GM08714 (cell line): Measurements from ENCODE around the gene TNRC6B.

Source experiments
- H3K4me3 ChIP-seq: fragments of 200-500 bp; sonication (Bioruptor generic); 2 replicates; pipeline ENCODE4 v1.5.1; 2014; ENCODE audit warnings: mild to moderate bottlenecking, low read length, inconsistent platforms
- ZNF274 ChIP-seq: IDR thresholded peaks from 2 replicates; pipeline ENCODE4 v1.6.1; 2012; ENCODE audit warnings: mild to moderate bottlenecking, low read depth, low read length

The TNRC6B gene

DNA sequence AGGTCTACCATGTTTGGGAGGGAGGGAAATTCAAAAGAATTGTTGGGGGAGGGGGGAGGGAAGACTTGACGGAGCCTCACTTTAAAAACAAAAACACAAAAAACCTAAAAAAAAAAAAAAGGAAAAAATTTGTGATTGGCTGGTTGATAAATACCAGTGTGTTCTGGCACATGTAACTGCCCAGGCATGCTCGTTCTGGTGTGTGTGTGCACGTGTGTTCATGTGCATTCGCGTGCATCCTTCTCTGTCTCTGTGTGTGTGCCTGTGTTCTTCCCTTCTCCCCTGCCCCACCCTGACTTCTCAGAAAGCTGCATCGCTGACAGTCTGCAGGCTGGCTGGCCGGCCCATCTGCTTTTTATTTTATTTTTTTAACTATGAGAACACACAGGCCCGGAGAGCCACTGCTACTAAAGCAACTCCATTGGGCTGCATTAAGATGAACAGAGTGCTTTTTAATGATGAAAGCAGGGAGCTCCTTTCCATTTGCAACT, 146.0 kb downstream of the TNRC6B start:
- no peak overlapping the region for H3K4me3 ChIP-seq
- TF ChIP-seq ZNF274, result no peak

DNA sequence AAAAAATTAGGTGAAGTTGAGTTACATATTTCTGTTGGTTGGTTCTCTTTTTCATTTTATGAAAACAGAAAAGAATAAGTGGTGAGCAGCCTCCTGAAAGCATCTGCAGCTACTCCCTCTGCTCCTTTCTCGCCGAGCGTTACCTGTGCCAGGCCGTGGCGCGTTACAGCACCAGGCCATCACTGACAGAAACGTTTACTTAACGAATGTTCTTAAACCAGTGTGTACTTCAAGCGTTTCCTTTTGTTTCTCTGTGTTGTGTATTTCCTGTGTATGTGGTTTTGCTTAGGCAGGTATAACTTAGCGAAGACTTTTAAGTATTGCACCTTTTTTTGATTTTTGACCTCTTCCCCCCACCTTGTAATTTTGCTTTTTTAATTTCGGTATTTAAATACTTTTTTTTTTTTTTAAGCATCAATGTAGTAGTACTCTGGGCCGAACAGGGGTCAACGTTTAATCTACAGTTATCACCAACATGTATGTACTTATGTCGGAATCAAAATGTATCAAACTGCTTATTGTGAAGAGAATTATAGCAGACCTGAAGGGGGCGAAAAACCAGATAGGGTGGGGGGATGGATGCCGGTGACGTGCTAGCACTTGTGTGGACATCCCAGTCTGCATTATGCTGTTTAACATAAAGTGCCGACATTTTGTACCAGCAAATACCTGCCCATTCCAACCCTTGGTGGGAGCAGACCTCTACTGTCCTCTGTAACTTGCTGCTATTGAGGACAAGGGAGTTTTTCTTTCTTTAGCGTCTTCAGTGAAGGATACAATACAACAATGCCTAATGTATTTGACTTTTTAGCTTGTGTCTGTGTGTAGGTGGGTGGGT, 147.0 kb downstream of the TNRC6B start:
- no peak for TF ChIP-seq ZNF274

DNA sequence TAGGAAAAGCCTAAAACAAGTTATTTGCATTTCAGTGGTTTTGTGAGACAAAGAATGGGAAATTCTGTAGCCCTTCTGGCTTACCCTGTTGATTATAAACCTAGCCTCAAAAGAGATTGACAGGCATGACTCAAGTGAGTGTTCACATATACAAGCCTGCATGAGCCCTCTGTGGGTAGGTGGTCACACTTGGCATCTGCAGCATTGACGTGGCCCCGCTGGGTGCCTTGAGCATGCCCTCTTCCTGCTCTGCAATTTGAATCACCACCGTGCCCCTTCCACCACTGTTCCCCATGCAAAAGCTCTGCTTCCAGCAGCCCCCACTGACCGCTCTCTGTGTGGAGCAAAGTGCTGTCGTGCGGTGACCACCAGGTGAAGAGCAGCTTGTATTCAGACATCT, 147.6 kb downstream of the TNRC6B start:
- no peak for TF ChIP-seq ZNF274
- H3K4me3 ChIP-seq, result no peak overlapping the region

More for the DNA sequence above, 147.0 kb downstream of the TNRC6B start:
- H3K4me3 ChIP-seq, result no peak overlapping the region

DNA sequence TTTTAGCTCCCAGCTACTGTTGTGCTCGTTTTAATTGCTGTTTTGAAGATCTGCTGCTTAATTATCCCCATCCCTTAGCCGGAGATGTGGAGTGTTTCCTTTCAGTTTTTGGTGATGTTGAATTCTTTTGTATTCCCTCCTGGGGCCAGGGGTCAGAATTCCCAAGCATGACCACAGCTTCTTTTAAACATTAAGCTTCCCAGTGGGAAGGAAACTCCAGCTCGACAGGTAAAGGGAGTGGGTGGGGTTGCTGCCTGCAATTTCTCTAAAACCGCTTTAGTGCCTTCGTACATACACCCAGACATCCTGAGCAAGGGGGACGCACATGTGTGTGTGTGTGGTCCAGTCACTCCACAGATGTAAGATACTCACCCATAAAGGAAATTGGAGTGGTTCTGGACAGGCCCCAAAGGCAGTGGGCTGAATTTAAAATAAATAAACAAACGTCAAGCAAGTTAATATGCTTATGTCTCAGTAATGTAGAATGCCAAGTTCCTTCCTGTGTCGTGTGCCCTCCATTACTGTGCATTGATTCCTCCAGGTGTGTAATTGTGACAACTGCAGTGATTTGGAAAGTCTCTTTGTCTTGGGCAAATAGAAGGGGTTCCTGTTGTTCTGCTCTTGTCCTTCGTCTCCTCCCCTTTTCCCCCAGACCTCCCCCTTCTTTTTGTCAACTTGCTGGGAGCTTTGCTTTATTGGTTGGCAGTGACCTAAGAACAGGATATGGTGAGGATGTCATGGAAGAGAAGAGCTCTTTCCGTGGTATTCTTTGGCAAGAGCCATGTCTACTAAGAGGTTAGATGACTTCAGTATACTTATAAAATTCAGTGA, 149.4 kb downstream of the TNRC6B start:
- no peak overlapping the region for H3K4me3 ChIP-seq
- TF ChIP-seq ZNF274, result no peak

DNA sequence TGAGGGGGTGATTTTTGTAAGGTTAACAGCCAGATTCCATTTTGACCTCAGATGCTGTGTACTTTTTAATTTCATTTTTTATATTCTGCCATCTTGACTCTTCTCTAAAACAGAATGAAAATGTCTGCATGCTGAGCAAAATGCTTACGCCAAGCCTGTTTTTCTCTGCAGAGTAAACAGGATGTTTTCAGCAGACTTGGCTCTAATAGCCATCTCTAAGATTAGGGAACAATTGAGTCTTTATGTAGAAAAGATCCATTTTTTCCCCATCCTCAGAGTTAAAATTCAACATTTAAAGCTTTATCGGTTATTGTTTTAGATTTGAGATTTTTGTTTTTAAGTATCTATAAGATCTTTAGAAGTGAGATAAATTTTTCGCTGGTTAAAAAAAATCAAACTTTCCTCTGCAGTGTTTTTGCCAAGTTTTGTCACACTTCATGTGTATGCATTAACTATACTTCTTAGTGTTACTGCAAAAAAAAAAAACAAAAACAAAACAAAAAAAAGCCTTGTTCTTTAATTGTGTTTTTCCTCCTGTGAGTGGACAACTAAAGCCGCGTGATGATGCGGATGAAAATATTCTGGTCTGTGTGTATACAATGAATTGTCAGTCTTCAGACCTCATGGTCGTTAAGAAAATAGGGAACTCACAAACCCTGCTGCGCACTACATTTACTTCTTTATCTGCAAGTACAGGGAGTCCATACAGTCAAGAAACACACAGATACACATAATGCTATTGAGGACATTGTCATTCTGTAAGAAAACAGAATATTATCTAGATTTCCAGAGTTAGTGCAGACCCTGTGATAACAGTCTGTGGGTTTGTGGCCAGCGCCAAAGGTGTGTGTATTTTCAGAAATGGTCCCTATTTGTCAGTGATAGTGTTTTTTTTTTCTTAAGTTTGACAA, 151.1 kb downstream of the TNRC6B start:
- TF ChIP-seq ZNF274, result no peak
- no peak overlapping the region for H3K4me3 ChIP-seq

DNA sequence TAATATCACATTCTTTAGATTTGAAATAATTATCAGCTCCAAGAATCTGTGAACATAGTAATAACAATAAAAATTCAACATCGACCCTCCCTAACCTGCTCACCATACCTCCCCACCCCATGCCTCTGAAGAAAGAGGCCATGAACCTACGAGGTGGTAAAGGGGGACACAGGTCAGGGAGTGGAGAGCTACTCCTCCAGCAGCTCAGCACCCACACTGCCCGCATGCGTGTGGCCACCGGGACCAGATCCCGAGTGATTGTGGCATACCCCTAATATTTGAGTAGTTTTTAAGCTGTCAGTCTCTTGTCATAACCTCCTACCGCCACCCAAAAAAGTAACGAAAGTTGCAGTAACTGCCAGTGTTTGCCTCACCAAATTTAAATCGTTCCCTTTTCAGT, 151.7 kb downstream of the TNRC6B start:
- H3K4me3 ChIP-seq, result no peak overlapping the region
- TF ChIP-seq ZNF274, result no peak

DNA sequence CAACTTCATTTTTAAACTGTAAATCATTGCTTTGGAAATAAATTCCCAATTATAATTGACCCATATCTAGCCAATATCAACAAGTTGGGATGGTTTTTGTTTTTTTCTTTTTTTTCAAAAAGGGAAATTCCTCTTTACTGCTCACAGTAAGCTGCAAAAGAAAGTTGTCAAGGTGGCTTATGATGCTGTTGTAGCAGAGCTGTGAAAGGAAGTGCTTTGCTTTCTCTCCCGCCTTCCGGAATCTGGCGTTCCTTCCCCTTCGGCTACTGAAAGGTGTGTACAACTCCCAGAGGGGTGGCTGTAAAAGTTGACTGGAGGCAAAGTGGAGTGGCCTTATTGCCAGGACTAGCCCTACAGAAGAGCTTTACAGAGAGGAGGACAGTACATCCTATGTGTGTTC, 152.4 kb downstream of the TNRC6B start:
- no peak for TF ChIP-seq ZNF274
- H3K4me3 ChIP-seq, result no peak overlapping the region

DNA sequence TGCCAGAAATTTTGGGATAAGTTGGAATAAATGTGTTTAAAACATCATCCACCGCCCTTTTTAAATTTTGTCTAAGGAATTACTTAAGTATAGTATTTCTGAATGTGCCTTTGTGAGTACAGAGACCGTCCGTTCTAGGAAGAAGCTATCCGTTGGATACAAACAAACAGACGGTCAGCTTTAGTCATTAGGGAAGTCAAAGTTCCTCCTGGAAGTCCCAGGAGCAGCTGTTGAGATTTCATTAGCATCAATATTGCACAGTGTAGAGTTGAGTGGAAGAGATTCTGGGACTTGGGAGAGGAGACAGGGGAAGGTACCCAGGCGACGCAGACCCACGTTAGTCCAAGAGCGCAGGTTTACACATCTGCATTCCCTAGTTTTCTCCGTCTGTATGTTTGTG, 152.9 kb downstream of the TNRC6B start:
- no peak for TF ChIP-seq ZNF274

DNA sequence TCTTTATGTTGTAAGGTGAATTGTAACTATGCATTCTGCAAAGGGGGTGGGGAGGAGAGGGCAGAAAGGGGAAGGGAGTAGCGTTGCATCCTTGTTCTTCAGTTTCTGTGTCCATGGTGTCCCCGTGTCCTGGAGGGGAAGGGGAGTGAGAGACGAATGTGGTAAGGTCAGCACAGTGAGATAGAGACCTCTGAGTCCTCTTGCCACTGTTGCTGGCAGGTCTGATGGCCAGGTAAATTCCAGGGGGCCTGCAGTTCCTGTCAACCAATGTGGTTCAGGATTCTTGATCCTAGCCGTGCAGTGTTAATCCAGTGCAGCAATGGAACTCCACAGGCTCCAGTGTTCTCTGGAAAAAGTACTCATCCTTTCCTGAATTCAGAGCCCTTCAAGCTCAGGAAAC, 154.0 kb downstream of the TNRC6B start:
- TF ChIP-seq ZNF274, result no peak
- no peak overlapping the region for H3K4me3 ChIP-seq

More for the DNA sequence above, 152.9 kb downstream of the TNRC6B start:
- no peak overlapping the region for H3K4me3 ChIP-seq

DNA sequence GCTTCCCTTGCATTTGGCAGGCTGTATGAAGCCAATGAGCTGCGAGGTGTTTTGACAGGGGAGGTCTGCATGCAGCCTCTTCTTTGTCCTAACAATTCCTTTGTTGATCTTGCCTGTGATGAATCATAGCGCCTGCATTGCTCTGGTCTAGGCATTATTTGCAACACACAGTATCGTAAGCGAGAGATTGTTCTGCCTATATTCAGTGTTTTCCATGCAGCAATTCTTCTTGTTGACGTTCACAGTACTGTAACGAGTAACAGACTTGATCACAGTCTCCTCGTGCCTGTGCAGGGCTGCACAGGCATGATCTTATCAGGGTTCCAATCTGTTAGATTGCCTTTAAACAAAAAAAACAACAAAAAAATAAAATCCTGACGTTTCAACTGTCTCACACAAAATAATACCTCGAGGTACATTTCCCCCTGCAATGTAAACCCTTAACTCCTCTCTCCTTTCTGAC, 154.6 kb downstream of the TNRC6B start:
- TF ChIP-seq ZNF274, result no peak
- H3K4me3 ChIP-seq, result no peak overlapping the region

DNA sequence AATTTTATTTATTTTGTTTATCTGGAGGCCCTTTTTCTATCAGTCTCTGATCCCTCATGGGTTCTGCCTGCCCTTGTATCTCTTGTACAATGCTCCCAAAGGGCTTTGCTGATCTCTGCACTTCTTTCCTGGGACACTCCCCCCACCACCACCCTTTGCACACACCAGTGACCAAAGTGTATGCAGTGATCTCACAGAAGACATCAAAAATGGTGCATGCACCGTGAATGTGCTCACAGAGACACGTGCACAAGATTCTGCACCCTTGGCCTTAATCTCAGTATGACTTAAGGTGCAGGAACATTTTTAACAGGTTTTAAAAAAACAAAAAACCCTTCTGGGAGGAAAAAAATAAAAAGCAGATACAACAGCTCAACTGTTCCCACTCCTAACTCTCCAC, 156.3 kb downstream of the TNRC6B start:
- no peak for TF ChIP-seq ZNF274
- no peak overlapping the region for H3K4me3 ChIP-seq

DNA sequence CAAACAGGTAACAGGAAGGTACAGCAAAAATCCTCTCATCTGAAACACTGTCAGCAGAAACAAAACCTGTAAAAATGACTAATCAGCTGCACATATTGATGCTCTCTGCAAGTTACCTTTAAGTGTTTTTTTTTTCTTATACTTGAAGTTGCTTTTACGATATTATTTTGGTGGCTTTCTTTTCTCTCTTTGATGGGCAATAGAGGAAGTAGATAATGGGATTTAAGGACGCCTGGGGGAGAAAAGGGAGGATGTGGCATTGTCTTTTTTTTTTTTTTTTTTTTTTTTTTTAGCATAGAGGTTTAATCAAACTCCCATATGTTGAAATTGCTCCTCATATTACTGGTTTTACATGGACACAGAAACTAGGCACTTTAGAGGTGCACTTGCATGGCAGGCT, 157.2 kb downstream of the TNRC6B start:
- no peak overlapping the region for H3K4me3 ChIP-seq
- TF ChIP-seq ZNF274, result no peak

DNA sequence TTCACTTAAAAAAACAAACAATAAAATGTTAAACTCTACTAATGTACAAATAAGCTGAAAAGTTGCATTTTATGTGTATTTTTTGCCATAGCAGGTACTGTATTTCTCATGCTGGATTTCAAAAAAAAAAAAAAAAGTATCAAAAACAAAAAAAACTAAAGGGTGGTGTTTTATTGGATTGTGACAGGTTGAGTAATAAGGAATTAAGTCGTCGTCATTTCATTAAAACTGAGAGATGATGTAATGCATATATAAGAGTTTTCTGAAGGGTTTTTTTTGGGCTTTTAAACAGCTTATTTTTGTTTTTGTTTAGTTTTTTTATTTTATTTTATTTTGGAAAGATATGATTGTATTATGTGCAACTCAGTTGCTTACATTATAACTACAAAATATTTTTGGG, 157.6 kb downstream of the TNRC6B start:
- H3K4me3 ChIP-seq, result no peak overlapping the region
- TF ChIP-seq ZNF274, result no peak

DNA sequence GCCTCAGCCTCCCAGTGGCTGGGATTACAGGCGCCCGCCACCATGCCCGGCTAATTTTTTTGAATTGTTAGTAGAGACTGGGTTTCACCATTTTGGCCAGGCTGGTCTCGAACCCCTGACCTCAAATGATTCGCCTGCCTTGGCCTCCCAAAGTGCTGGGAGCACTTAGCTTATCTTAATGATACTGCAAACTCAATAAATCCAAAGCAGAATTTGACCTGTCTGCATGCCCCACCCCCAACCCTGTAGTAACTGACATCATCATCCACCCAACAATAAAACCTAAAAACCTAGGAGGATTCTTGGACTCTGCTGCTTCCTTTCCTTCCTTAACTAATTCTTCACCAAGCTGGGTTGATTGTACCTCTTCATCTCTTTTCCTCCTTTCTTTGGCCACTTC, 162.3 kb downstream of the TNRC6B start:
- no peak for TF ChIP-seq ZNF274
- no peak overlapping the region for H3K4me3 ChIP-seq
